Measurements from ENCODE around the gene TRIO. TPM values are rescaled to one million over a fixed set of nuclear protein-coding genes. Genes with fewer than 3 reads are reported as not detected.

TRIO gene
- total and polyA plus RNA-seq, 2 donors (not counting 3 experiments of a cell fraction or from before 2014, with no cell fraction given) = 82.9 to 248 TPM

DNA sequence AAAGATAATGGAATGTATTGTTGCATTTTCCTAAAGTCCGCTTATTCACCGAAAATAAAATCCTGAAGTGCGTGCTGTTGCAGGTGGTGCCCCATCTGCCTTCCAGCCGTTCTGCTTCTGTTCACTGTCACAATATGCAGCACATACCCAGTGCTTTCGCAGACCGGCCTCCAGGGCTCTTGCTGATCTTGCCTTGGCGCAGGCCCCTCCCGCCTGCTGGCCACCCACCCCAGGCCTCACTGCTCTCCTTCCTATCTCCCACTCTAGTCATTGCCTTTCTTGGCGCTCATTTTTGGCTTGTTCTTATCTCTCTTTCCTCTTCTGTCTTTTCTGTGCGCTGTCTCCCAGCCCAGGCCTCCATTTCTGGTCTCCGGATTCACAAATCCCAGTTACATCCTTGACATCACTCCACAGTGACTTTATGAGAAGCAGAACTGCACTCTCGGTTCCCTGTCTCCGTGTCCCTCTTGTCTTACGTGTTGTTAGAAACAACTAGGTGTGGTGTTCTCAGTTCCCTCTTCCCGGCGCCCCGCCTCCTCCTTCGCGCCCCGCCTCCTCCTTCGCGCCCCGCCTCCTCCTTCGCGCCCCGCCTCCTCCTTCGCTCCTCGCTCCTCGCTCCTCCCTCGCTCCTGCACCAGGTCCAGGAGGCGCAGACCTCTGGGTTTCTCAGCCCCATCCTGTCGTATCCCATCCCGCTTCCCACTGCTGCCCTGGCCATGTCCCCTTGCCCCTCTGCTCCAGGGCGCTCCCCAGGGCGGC lies 236.8 kb downstream of the TRIO start:
- peaks cover 29 to 42% of the 10 kb centered on the region in 2 experiments for H3K36me3 ChIP-seq (ENCODE audit: control insufficient read depth in 2 of 2, extremely low read depth in 1 of 2, insufficient read depth in 2 of 2, low read length in 2 of 2)
- intact Hi-C loops (cut with micrococcal nuclease) (no loop called here), dilution Hi-C loops (cut with MboI; ENCODE audit: extremely low pct_ligation_motif_present, low sequenced_read_pairs) (loop anchor here (25.0 kb wide), 1 partner anchor 257 kb away; no protein-coding TSS in a partner anchor)
- no peak overlapping the region for H3K4me3 ChIP-seq (replicated peaks in 1 of 3; ENCODE audit: insufficient read depth in 1 of 3, low read depth in 1 of 3, low read length in 3 of 3)
- H3K4me1 ChIP-seq (ENCODE audit: control insufficient read depth, extremely low read depth, insufficient read depth, low read length) = no peaks in the 10 kb centered on the region
- DNase-seq (ENCODE audit: low read depth, low spot score) = no peak
- TF ChIP-seq MAX (IDR thresholded peaks at IDR 0.05; ENCODE audit: insufficient read depth, insufficient read length) (no peak), EZH2 (IDR thresholded peaks at IDR 0.05; ENCODE audit: borderline replicate concordance, low read depth, low read length, severe bottlenecking) (no peak), MYC (IDR thresholded peaks at IDR 0.05; ENCODE audit: low read depth, low read length) (no peak), GATA2 (IDR thresholded peaks at IDR 0.05; ENCODE audit: insufficient read depth, insufficient read length, low read depth, low read length) (no peak), POLR2A (IDR thresholded peaks at IDR 0.05; ENCODE audit: low read depth, low read length) (no peak), POLR2AphosphoS5 (IDR thresholded peaks at IDR 0.05; ENCODE audit: insufficient read depth, low read depth, low read length) (no peak), FOS (IDR thresholded peaks at IDR 0.05; ENCODE audit: borderline replicate concordance, insufficient read depth, low read length) (no peak), JUN (IDR thresholded peaks at IDR 0.05; ENCODE audit: borderline replicate concordance, insufficient read depth, insufficient read length, low read depth) (no peak)
- TF ChIP-seq, protein P1, sequence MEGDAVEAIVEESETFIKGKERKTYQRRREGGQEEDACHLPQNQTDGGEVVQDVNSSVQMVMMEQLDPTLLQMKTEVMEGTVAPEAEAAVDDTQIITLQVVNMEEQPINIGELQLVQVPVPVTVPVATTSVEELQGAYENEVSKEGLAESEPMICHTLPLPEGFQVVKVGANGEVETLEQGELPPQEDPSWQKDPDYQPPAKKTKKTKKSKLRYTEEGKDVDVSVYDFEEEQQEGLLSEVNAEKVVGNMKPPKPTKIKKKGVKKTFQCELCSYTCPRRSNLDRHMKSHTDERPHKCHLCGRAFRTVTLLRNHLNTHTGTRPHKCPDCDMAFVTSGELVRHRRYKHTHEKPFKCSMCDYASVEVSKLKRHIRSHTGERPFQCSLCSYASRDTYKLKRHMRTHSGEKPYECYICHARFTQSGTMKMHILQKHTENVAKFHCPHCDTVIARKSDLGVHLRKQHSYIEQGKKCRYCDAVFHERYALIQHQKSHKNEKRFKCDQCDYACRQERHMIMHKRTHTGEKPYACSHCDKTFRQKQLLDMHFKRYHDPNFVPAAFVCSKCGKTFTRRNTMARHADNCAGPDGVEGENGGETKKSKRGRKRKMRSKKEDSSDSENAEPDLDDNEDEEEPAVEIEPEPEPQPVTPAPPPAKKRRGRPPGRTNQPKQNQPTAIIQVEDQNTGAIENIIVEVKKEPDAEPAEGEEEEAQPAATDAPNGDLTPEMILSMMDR (IDR thresholded peaks at IDR 0.05; ENCODE audit: extremely low read depth in 1 of 2, insufficient read depth in 1 of 2, low read depth in 1 of 2, low read length in 2 of 2) = no peak
- ChIA-PET CTCF (no interaction called here), POLR2A (no interaction called here)
- no TSS peak for BruUV-seq (replicated peaks)
- H3K27me3 ChIP-seq (ENCODE audit: control insufficient read depth in 2 of 2, insufficient read depth in 2 of 2, low read length in 2 of 2) = no peaks in the 10 kb centered on the region
- no peak overlapping the region for H3K27ac ChIP-seq (ENCODE audit: insufficient read depth, low read depth, low read length)
- peaks cover 9% of the 10 kb centered on the region for H3K79me2 ChIP-seq (ENCODE audit: control insufficient read depth, insufficient read depth, low read length)
- H3K9me1 ChIP-seq (replicated peaks; ENCODE audit: control insufficient read depth, extremely low read depth, insufficient read depth, low read length) = no peaks in the 10 kb centered on the region
- H3K9me3 ChIP-seq (replicated peaks; ENCODE audit: control insufficient read depth, insufficient read depth, low read length) = no peaks in the 10 kb centered on the region
- no peaks in the 10 kb centered on the region for H4K20me1 ChIP-seq (replicated peaks; ENCODE audit: control insufficient read depth, extremely low read depth, insufficient read depth, low read length)
- H3K9ac ChIP-seq (replicated peaks; ENCODE audit: extremely low read depth, insufficient read depth, low read length) = no peak overlapping the region
- no peak overlapping the region for H3K4me2 ChIP-seq (ENCODE audit: insufficient read depth, low read length)
- H2AFZ ChIP-seq (ENCODE audit: low read depth, low read length) = no peak overlapping the region
- no peak for FAIRE-seq
